Activated CD4-positive, alpha-beta T cell treated with anti-CD3 and anti-CD28 coated beads, Interleukin-2, Interleukin-4, amounts not matched to agents 100 ng/mL and 50 ng/mL, durations not matched to agents 16 hours and 8 hours (primary cell): ENCODE results near the gene CCSER1.
"Not testable (repeated sequence)": the region's sequence is repeated elsewhere in the genome, so short reads cannot be mapped to it uniquely, and the experiment has no call there.

Experiments
- DNase-seq: peaks from one replicate; pipeline ENCODE4 v3.0.0-alpha.2; 2020; ENCODE audit warnings: low spot score

Gene CCSER1

DNA sequence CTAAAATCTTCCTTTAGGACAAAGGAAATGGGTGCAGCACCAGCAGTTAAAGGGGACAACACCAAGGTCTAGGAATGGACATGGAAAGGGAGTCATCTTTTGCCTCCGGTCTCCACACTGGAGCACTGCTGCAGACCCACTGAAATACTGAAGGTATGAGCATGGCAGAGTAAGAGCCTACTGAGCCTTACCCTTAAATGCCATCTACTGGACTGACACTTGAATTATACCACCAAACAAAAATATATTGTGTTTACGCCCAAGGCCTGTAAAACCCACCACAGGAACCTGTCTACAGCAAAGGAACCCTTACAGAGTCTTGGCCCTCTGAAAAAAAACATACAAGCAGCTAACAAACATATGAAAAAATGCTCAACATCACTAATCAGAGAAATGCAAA is 443.4 kb downstream of the CCSER1 start:
- no peak for DNase-seq

DNA sequence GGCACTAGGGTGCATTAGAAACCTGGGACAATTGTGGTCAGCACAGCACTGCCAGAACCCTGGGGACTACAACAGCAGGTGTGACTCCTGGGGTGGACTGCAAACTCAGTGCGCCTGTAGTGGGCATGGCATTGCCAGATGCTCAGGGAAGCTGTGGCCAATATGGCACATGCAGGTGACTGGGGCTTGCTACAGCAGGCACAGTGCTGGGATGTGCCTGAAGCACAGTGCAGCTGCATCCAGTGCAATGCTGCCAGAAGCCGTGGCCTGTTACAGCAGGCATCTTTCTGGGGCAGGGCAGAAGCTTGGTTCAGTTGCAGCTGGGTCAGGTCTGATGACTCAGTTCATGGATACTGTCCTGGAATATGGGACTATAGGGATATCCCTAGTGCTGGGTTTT is 445.8 kb downstream of the CCSER1 start:
- no peak for DNase-seq

DNA sequence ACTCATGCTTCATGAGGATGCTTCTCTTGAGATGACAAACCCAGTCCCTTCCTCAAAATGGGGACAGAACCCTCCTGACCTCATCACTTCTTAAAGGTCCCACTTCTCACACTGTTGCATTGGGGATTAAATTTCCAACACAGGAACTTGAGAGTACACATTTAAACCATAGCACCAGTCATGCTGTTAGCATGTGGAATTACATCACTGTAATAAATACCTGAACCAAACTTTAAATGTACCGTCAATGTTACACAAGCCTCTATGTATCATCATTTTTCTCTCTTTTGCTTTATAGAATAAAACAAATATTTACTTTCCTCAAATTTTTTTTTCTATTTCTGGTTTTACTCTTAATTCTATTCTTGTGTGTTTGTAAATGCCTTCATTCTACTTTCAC is 448.2 kb downstream of the CCSER1 start:
- DNase-seq = no peak

DNA sequence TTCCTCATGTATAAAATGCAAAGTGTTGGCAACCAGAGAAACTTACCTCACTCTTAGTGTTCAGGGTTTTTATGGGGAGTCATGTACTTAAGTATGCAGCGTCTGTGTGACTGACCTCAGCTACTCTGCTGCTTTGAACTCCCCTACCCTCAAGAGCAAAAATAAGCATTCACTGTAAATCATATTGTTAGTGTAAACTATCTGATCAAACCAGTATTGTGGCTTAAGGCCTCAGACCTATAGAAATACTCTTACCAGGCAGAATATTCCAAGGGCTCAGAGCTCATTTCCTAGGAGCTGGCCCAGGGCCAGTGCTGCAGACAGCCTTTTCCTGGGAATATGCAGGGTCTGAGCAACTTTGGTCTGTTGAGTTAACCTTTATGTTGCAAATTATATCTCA is 453.1 kb downstream of the CCSER1 start:
- DNase-seq = no peak

DNA sequence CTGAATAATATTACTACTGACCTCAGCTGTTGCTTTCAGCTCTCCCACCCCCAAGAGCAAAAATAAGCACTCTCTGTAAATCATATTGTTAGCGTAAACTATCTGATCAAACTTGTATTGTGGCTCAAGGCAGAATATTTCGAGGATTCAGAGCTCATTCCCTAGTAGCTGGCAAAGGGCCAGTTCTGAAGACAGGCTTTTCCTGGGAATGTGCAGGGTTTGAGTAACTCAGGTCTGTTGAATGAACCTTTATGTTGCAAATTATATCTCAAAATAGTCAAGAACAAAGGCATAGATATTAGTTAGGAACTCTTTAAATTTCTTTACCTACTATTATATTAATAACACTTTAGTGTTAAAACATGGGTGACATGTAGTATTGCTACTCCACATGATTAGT is 454.9 kb downstream of the CCSER1 start:
- DNase-seq = no peak

DNA sequence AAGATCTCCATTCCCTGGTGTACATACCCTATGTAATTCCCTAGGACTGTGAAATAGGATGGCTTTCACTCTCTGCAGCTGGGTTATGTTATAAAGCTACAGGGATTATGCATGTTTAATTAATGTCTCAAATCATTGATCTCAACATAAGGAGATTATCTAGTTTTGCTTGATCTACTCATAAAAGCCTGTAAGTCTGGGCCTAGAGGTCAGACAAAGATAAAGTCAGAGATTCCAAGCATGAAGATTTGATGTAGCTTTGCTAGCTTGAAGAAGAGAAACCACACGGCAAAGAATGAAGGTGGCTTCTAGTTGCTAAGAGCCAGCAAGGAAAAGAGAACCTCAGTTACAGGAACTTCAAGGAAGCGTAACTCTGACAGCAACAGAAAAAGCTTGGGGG is 456.9 kb downstream of the CCSER1 start:
- no peak for DNase-seq

DNA sequence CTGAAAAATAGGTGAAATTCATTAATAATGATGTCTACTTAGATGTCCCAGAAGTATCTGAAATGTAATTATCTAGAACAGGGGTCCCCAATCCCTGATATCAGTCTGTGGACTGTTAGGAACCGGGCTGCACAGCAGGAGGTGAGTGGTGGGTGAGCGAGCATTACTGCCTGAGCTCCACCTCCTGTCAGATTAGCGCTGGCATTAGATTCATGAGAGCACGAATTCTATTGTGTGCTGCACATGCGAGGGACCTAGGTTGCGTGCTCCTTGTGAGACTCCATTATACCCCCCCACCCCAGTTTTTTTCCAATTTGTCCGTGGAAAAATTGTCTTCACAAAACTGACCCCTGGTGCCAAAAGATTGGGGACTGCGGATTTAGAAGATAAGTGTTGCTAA is 458.8 kb downstream of the CCSER1 start:
- no peak for DNase-seq

DNA sequence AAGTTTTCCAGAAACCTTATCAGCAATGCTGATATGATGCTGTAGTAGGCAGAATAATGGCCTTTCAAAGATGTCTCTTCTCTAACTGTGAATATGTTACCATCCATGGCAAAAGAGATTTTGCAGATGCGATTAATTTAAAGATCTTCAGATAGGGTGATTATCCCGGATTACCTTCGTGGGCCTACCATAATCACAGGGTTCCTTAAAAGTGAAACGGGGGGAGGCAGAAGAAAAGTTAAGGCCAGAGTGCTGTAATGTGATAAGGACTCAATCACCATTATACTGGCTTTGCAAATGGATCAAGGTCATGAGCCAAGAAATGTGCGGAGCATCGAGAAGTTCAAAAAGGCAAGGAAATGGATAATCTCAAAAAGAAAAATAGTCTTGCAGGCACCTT is 459.6 kb downstream of the CCSER1 start:
- no peak for DNase-seq

DNA sequence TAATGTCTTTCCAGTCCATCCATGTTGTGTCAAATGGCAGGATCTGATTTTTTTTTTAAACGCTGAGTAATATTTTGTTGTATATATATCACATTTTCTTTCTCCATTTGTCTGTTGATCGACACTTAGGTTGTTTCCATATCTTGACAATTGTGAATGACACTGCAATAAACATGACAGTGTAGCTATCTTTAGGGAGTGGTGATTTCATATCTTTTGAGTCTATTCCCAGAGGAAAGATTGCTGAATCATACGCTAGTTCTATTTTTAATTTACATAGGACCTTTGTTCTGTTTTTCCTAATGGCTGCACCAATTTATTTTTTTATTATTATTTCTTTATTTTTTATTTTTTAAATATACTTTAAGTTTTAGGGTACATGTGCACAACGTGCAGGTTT is 470.7 kb downstream of the CCSER1 start:
- no peak for DNase-seq

DNA sequence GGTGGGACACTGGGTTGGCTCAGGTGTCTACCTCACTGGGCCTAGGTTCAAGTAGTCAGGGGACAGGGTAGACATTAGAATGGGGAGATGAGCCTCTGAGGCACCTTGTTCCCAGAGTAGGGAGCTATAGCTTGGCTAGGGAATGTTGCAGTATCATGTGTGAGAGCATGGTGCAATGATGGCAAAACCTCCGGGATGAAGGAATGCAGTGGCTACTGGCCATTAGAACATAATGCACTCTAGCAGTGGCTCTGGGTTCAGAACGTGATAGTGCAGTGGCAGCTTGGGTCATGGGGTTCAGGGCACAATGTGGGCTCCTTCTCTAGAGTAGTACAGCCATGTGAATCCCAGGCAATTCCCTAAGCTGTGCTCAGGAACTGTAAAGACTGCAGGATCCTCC is 471.5 kb downstream of the CCSER1 start:
- DNase-seq = no peak

DNA sequence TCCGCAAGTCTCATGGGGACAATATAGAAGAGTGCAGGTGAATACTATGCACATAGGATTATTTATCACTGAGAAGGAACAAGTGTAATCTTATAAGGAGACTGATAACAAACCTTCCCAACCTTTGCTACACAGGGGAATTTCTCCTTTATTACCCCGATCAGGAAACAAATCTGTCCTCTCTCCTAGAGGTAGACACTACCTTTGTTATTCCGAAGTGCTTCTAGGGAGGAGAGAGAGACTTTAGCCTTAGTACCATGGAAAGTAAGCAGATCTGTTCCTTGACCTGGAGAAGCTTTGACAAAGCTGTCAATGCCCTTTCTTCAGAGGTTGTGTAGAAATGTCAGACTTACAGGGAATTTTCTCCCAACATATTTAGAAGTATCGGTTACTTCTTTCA is 475.5 kb downstream of the CCSER1 start:
- no peak for DNase-seq

DNA sequence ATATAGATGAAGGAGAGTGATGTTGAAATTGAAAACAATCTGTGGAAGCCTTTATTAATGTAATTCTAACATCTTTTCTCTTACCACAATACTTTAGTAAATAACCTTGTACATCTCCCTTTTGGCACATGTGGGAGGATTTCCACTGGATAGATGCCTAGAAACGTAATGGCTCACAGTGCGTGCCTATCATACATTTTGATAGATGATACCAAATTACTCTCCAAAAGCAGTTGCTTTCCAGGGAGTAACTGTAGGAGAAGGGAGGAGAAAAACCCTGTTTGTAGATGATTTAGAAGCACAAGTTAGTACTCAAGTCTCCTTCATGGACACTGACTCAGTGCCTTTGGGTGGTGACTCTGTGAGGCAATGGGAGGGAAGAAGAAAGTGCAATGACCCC is 476.3 kb downstream of the CCSER1 start:
- DNase-seq = no peak

DNA sequence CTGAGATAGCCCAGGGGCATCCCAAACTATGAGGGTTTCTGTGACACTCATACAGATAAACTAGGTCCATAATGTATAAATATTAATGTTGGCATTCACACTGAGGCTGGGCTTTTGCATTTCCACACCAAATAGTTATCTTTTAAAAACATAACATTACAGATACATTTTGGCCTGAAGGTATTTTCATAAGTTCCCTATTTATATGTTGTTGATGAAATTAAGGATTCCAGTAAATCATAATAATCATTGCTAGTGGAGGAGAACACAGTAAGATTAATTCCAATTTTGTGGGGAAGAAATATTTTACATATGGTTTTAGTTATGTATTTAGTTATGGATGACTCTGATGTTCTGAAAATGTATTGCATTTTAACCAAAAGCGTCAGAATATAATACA is 479.6 kb downstream of the CCSER1 start:
- DNase-seq = no peak

DNA sequence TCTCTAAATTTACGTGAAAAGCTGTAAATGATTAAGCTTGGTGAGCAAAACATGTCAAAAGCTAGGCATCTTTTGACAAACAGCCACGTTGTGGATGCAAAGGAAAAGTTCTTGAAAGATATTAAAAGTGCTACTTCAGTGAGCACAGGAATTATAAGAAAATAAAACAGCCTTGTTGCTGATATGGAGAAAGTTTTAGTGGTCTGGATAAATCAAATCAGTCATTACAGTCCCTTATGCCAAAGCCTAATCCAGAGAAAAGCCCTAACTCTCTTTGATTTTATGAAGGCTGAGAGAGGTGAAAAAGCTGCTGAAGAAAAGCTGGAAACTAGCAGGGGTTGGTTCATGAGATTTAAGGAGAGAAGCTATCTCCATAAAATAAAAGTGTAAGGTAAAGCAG is 487.2 kb downstream of the CCSER1 start:
- DNase-seq = no peak

DNA sequence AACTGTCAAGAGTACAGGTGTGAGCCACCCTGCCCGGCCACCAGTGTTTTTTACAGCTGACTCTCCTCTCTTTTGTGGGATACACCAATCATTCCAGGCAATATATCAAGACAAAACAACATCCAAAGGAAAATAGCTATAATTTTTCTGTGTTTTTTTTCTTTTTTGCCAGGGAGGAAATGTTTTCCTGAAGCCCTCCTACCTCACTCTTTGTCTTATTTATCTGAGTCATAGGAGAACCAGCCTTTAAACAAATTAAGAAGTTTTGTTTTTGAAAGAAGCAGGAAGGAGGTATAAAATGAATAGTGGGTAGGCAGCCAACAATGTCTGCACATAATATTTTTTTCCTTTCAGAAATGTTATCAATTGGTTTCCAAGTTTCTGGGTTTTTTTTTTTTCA is 493.9 kb downstream of the CCSER1 start:
- DNase-seq = no peak

DNA sequence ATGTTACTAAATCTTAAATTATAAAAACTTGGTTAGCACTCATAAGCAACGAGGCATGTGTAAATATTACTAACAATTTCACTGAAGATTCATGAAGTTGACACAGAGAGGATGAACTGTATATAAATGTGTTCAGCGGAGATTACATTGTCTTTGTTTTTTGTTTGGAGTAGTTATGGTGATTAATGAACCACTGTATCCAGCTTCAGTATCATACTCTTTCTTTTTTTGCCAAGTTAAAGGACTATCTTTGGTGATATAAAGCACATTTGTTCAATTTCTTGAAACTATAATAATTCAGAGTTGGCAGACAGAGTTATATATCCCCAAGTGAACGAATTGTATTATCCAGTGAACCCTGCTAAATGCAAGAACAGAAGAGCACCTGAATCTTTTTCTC is 497.6 kb downstream of the CCSER1 start:
- no peak for DNase-seq

DNA sequence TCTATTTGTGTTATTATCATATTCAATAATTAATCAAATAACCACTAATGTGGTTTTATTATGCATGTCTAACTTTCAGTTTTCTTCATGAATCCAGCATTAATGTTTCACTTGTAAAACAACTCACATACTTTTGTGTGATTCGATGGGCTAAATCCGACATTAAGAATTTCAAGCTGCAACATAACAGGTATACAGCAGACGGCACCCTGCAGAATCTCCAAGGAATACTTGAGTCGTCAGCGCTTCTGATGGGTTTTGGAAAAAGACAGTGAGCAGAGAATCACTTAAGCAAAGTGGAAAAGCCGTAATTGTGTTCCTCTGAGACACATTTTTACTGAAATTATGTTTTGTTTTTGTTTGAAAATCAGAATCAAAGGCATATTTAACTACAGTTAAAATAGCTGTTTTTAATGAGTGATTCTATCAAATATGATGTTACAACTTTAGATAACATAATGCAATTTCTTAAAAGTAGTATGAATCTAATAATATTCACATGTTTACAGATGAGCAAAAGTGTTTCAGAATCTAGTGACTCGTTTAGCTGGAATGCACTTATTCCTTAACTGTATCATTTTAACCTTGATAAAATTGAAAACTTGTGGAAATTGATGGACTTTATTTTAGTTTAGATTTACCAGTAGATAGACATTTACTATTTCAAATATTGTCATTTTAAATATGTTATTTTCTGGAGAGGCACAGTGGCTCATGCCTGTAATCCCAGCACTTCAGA is 514.8 kb downstream of the CCSER1 start:
- DNase-seq = no peak

DNA sequence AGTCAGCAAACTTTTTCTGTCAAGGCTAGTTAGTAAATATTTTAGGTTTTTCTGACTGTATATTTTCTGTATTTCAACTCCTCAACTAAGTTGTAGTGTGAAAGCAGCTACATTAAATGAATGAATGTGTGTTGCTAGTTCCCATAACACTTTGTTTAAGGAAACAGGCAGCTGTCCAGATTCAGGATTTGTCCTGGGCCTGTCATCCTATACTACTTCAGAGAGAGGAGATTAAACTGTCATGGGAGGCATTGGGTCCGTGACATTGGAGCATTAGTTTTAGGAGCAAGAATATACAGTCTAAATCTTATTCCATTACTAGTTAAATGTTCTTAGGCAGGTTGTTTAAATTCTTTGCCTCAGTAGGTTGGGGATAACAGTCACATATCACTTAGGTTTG is 516.0 kb downstream of the CCSER1 start:
- no peak for DNase-seq

DNA sequence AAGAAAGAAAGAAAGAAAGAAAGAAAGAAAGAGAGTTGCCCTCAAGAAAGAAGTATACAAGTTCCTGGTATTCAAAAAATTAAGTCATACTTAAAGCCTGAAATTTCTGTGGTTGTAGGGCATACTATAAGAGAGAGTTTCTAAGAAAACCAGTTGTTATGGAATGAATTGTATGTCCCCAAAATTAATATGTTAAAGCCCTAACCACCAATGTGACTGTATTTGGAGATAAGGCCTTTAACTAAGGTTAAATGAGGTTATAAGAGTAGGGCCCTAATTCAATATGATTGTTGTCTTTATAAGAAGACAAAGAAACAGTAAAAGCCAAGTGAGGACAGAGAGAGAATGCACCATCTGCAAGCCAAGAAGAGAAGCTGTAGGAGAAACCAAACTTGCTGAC is 521.1 kb downstream of the CCSER1 start:
- no peak for DNase-seq

DNA sequence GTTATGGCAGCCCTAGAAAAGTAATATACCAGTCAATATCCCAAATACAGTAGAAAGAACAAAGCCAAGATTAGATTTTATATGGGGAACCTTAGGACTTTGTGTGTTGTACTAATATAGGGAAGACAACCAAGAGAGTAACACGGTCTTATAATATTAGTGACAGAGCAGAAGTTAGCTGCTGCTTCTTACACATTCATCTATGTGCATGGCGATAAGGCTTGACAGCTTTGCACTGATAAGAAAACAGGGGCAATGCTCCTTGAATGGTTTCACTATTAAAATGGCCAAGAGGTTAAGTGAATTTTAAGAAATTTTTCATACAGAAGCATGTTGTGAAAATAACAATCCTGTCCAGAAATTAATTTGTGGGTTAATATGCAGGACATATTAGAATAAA is 521.6 kb downstream of the CCSER1 start:
- no peak for DNase-seq

DNA sequence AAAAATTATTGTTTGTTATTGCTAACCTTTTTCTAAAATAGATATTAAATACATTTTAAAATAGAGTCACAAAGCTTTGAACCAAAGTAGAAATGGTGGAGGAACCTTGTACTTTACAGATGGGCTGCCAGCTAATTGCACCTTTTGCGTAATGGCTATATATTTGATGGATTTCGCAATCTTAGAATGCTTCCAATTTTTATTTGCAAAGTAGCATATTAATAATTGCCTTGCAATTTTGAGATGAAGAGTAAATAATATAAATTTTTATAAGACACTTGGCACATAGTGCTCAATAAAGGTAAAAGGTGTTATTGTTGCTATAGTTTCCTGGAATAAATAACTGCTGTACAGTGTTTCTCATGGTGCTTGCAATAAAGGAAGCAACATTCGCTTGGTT is 533.5 kb downstream of the CCSER1 start:
- no peak for DNase-seq

DNA sequence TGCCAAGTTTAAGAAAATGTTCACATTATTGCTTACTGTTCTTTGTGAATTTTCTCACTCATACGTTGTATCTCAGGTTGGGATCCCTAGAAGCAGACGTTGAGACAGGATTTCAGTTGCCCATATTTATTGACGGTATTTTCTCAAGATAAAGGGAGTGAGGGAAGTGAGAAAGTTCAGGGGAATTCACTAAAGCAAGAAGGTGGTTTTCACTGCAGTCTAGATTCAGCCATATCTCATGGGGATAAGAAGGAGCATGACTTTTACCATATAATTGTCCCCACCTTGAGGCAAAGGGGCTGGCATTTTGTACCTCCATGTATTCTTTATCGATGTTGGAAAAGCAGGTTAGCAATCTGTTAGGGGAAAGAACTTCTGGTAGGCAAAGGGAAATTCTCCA is 543.0 kb downstream of the CCSER1 start:
- no peak for DNase-seq

DNA sequence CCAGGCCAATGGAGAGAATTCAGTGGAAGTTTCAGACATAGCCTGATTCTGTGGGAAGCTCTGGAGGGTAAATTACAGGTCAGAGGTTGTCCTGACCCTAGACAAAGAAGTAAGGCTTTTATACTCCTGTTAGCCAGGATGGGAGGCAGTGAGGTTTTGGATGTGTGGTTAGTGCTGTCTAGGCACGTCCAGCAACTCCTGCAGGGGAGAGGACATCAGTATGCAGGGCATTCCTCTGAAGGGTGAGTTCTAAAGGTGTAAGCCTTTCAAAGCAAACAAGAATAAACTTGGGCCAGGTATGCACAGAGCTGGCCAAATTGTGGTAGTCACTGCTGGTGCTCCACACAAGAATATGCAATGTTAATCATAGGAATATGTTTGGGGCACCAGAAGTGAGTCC is 562.5 kb downstream of the CCSER1 start:
- no peak for DNase-seq

DNA sequence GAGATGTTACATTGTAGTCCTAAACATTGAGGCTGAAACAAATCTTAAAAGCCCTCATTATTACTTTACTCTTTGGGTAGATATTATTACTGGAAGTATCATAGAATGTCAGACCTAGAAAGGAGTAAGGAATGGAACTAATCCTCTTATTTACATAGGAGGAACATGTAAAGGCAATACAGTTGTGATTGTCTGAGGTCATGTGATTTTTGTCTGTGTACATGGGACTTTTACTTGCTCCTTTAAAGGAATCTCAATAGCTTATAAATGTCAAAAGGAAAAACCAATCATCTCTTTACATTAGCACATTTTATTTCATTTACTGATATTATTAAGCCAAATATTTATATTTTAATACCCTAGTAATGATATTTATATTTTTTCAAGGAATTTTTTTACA is 568.2 kb downstream of the CCSER1 start:
- DNase-seq = no peak

DNA sequence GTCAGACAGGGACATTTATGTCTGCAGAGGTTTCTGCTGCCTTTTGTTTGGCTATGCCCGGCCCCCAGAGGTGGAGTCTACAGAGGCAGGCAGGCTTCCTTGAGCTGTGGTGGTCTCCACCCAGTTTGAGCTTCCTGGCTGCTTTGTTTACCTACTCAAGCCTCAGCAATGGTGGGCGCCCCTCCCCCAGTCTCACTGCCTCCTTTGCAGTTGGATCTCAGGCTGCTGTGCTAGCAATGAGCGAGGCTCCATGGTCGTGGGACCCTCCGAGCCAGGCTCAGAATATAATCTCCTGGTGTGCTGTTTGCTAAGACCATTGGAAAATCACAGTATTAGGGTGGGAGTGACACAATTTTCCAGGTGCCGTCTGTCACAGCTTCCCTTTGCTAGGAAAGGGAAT is 578.3 kb downstream of the CCSER1 start:
- not testable (repeated sequence) for DNase-seq
